GM13977 (cell line): ENCODE results near the gene PDE1C.

ENCODE experiments used
- DNase-seq: peaks from one replicate; pipeline ENCODE4 v3.0.0; 2012; ENCODE audit warnings: low spot score
- in situ Hi-C: fragments of 300-500 bp; cut with MboI; formaldehyde crosslinking; loops from one replicate; pipeline ENCODE4 v1.12.0; 2022; ENCODE audit warnings: low sequenced_read_pairs, low pct_unique_long_range_greater_than_20kb, mixed read lengths, inconsistent platforms; ENCODE audit not compliant: unreplicated experiment
- TF ChIP-seq, protein P1 (sequence below): IDR thresholded peaks from 2 replicates; pipeline ENCODE4 v1.5.1; 2012; ENCODE audit warnings: mild to moderate bottlenecking, control low read depth; ENCODE audit not compliant: insufficient read depth; ENCODE audit errors: extremely low read depth, missing control alignments

The PDE1C gene

DNA sequence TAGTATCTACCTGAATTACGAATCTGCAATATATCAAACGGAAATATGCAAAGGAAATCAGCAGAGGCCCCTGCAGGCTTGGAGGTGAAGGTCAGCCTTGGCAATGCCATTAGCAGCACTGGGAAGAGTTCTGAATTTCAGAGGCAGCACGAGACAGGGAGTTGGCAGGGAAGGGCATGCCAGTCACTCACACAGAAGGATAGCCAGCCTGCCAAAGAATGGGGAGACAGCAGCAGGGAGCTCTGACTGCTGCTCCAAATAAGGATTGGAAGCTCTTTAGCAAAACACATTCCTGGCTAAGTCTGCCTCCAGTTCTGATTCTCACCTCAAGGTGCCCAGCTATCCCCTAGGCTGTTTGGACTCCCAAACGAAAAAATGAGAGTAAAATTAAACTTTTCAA is 188.0 kb downstream of the PDE1C start:
- in situ Hi-C loops, result no loop called here
- TF ChIP-seq, protein P1, sequence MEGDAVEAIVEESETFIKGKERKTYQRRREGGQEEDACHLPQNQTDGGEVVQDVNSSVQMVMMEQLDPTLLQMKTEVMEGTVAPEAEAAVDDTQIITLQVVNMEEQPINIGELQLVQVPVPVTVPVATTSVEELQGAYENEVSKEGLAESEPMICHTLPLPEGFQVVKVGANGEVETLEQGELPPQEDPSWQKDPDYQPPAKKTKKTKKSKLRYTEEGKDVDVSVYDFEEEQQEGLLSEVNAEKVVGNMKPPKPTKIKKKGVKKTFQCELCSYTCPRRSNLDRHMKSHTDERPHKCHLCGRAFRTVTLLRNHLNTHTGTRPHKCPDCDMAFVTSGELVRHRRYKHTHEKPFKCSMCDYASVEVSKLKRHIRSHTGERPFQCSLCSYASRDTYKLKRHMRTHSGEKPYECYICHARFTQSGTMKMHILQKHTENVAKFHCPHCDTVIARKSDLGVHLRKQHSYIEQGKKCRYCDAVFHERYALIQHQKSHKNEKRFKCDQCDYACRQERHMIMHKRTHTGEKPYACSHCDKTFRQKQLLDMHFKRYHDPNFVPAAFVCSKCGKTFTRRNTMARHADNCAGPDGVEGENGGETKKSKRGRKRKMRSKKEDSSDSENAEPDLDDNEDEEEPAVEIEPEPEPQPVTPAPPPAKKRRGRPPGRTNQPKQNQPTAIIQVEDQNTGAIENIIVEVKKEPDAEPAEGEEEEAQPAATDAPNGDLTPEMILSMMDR, result no peak
- DNase-seq, result no peak

DNA sequence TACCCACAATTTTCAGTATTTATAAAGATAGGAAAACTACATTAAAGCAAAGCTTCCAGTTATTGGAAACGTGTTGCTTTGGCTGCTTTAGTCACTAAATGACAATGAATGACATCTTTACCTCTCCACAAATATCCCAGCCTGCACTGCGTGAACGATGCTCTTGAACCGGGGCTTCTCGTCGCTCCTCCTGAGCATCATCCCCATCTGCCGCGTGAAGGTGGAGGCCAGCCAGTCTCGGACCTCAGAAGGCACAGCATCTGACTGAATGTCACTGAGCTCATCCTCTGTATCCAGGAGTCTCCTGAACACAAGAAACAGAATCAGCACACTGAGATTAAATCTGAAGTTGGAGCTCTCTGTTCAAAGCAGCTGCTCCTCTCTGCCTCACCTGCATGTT is 191.3 kb downstream of the PDE1C start:
- TF ChIP-seq, protein P1, result no peak
- in situ Hi-C loops, result no loop called here
- no peak for DNase-seq

DNA sequence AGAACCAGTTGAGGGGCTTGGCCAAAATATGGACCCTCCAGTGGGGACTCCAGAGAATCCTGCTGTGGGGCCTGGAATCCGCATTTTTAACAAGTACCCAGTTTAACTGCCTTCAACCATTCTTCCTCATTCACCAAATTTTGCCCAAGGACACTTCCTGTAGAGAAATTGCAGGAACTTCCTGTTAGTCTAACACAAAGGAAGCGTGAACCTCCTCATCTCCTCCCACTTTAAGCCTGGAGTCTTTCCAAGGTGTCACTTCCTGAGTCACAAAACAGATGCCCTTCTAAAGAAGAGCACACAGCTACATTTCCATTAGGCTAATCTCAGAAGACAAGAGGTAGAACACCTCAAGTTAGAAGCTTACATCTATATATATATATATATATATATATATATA is 194.8 kb downstream of the PDE1C start:
- TF ChIP-seq, protein P1, result no peak
- in situ Hi-C loops, result no loop called here
- DNase-seq, result no peak

DNA sequence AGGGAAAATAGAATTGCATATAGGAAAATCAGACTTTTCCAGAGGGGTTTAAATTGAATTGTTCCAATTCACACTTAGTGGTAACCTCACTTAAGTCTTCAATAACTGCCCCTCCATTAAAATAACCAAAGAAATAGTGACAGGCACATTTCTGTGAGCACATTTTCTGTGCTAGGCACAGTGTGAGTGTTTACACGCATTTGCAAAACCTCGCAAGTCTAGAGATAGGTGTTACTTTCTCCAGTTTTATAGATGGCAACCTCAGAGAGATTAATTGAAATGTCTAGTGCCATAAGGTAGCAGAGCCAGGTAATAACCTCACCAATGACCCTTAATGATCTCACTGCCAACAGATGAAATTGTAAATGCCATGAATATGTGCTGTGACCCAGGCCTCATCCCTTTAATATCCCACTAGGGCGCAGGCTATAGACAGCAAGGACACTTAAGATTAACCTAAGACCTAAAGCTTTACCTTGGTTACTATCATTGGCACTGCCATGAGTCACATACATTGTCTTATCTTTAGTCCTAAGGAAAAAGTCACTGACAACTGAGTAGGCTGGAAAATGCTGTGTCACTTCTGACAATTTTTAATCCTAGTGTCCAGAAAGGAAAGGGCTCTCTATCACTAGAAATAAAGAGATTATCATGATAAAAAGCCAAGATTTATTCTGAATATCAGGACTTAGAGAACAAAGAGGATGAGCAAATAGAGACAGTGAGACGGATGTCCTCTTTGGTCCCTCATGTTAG is 195.4 kb downstream of the PDE1C start:
- DNase-seq, result no peak
- TF ChIP-seq, protein P1, result no peak
- in situ Hi-C loops, result no loop called here

DNA sequence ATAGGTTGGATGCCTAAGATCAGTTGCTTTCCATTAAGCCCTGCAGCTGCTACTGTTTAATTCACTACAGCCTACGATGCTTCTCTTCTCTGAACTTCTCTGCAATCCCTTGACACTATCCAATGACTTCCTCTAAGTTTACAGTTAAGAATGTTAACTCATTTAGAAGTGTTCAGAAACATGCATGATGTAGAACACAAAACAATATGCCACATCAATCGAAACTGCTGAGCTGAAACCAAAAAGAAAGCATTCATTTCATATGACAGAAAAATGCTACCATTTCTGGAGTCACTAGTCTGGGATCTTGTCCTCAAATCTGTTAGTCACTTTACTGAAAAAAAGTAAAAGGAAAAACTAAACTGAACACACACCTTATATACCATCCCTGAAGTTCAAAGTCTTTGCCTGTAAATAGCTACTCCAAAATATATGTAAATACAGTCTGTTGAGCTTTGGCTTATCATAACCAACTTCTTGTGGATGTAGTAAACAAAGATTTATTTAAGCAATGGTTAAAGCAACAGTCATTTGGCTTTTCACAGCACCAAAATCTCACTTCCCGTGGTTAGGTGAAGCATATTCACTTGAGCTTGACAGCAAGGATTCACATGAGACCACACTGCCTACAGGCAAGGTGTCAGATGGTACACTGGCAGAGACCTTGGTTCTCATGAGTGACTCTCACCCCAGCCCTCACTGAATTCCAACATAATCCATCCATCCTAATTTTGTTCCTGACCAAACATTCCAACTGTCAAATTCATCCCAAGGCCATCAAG is 196.2 kb downstream of the PDE1C start:
- DNase-seq, result peak; percentile 15
- in situ Hi-C loops, result no loop called here
- TF ChIP-seq, protein P1, result no peak

DNA sequence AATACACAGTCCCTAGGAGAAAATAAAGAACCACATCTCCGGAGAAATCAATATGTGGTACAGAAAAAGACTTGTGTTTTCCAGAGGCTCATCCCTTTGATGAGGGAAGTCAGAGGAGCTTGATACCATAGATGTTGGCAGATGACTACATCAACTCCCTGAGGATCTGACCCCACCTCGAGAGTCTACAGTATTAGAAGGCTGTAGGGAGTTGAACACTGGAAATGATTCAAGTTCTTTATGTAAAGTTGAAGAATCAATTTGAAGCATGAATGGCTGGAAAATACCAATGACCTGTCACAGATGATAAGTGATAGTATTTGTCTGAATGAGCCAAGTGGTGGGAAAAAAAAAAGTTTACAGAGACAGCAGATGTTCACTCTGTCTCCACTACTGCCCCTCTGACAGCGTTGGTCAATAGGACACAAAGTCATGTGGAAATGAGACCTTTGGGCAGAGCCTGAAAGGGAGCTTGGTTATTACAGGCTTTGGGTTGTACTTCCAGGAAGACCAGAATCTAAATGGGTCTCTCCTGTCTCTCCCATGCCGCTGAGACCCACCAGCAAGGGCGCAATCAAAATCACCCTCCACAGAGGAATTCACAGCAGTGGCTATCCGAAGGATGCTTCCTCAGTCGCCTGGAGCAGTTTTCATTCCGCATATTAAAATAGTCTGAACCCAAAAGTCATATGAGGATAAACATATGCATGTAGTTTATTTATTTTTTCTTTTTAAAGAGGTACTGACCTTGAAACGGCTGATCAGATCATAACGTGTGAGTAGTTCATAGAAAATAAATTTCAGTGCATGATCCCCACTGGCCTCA is 197.4 kb downstream of the PDE1C start:
- in situ Hi-C loops, result no loop called here
- no peak for DNase-seq
- TF ChIP-seq, protein P1, result no peak
